H9 (cell line): ENCODE data around the gene OR8U1. TPM values are rescaled to one million over a fixed set of nuclear protein-coding genes. Genes with fewer than 3 reads are reported as not detected.

Experiments used
- DNase-seq: peaks from one replicate; pipeline ENCODE4 v3.0.0-alpha.2; 2017
- H2AFZ ChIP-seq: one replicate; pipeline ENCODE4 v1.6.1; 2013; ENCODE audit warnings: mild to moderate bottlenecking, low read length, control low read depth, moderate library complexity
- H2AK5ac ChIP-seq: 2 replicates; pipeline ENCODE4 v1.6.1; 2013; ENCODE audit warnings: low read length, control low read depth, mixed read lengths; ENCODE audit not compliant: insufficient read length
- H2BK120ac ChIP-seq: one replicate; pipeline ENCODE4 v1.6.1; 2013; ENCODE audit warnings: low read depth, mild to moderate bottlenecking, low read length, control low read depth, inconsistent platforms; ENCODE audit not compliant: poor library complexity, severe bottlenecking
- H2BK12ac ChIP-seq: 2 replicates; pipeline ENCODE4 v1.6.1; 2013; ENCODE audit warnings: low read length, control low read depth, mixed read lengths, low read depth; ENCODE audit not compliant: insufficient read length
- H2BK15ac ChIP-seq: 2 replicates; pipeline ENCODE4 v1.6.1; 2013; ENCODE audit warnings: low read depth, low read length, control low read depth
- H2BK20ac ChIP-seq: one replicate; pipeline ENCODE4 v1.6.1; 2013; ENCODE audit warnings: low read depth, mild to moderate bottlenecking, low read length, control low read depth, inconsistent platforms; ENCODE audit not compliant: poor library complexity, severe bottlenecking
- H2BK5ac ChIP-seq: 2 replicates; pipeline ENCODE4 v1.6.1; 2013; ENCODE audit warnings: low read length, control low read depth, mixed read lengths; ENCODE audit not compliant: insufficient read length
- H3K14ac ChIP-seq: 2 replicates; pipeline ENCODE4 v1.6.1; 2013; ENCODE audit warnings: low read length, control low read depth; ENCODE audit not compliant: insufficient read depth
- H3K18ac ChIP-seq: 2 replicates; pipeline ENCODE4 v1.6.1; 2013; ENCODE audit warnings: low read depth, mild to moderate bottlenecking, mixed read lengths, low read length, control low read depth; ENCODE audit not compliant: insufficient read length
- H3K23ac ChIP-seq: 2 replicates; pipeline ENCODE4 v1.6.1; 2013; ENCODE audit warnings: low read length, control low read depth, mixed read lengths, low read depth; ENCODE audit not compliant: insufficient read length
- H3K23me2 ChIP-seq: 2 replicates; pipeline ENCODE4 v1.6.1; 2013; ENCODE audit warnings: low read depth, mild to moderate bottlenecking, mixed read lengths, low read length, control low read depth; ENCODE audit not compliant: insufficient read length, poor library complexity, severe bottlenecking
- H3K27ac ChIP-seq: 2 replicates; pipeline ENCODE4 v1.5.1; 2013; ENCODE audit warnings: low read length, control low read depth, mixed read lengths, low read depth; ENCODE audit not compliant: insufficient read length
- H3K27me3 ChIP-seq: 2 replicates; pipeline ENCODE4 v1.6.1; 2013; ENCODE audit warnings: low read length, control low read depth, inconsistent platforms; ENCODE audit not compliant: insufficient read depth
- H3K4ac ChIP-seq: 2 replicates; pipeline ENCODE4 v1.6.1; 2013; ENCODE audit warnings: low read depth, mild to moderate bottlenecking, control low read depth, inconsistent platforms, low read length, moderate library complexity
- H3K4me1 ChIP-seq: 2 replicates; pipeline ENCODE4 v1.6.1; 2013; ENCODE audit warnings: low read length, control low read depth, inconsistent platforms; ENCODE audit not compliant: insufficient read depth
- H3K4me2 ChIP-seq: 2 replicates; pipeline ENCODE4 v1.6.1; 2013; ENCODE audit warnings: low read length, control low read depth, mixed read lengths; ENCODE audit not compliant: insufficient read length, insufficient read depth
- H3K56ac ChIP-seq: 2 replicates; pipeline ENCODE4 v1.6.1; 2013; ENCODE audit warnings: low read depth, mild to moderate bottlenecking, mixed read lengths, low read length, control low read depth; ENCODE audit not compliant: insufficient read length
- H3K79me1 ChIP-seq: 2 replicates; pipeline ENCODE4 v1.6.1; 2013; ENCODE audit warnings: low read depth, mild to moderate bottlenecking, moderate library complexity, low read length, control low read depth, inconsistent platforms; ENCODE audit not compliant: insufficient read depth, poor library complexity, severe bottlenecking
- H3K79me2 ChIP-seq: 2 replicates; pipeline ENCODE4 v1.6.1; 2013; ENCODE audit warnings: low read length, control low read depth, inconsistent platforms; ENCODE audit not compliant: insufficient read depth
- H3K9ac ChIP-seq: 2 replicates; pipeline ENCODE4 v1.6.1; 2013; ENCODE audit warnings: low read length, control low read depth, mixed read lengths; ENCODE audit not compliant: insufficient read length; ENCODE audit errors: extremely low read depth
- H3K9me3 ChIP-seq: one replicate; pipeline ENCODE4 v1.6.1; 2013; ENCODE audit warnings: low read depth, low read length, inconsistent platforms; ENCODE audit not compliant: control insufficient read depth
- H3T11ph ChIP-seq: one replicate; pipeline ENCODE4 v1.6.1; 2013; ENCODE audit warnings: mild to moderate bottlenecking, low read length, control low read depth, inconsistent platforms
- H4K20me1 ChIP-seq: one replicate; pipeline ENCODE4 v1.6.1; 2013; ENCODE audit not compliant: control insufficient read depth, insufficient read length, insufficient read depth
- H4K5ac ChIP-seq: 2 replicates; pipeline ENCODE4 v1.6.1; 2013; ENCODE audit warnings: low read depth, mild to moderate bottlenecking, mixed read lengths, low read length, control low read depth; ENCODE audit not compliant: insufficient read length
- H4K8ac ChIP-seq: replicated peaks from 2 replicates; pipeline ENCODE4 v1.6.1; 2013; ENCODE audit warnings: low read length, control low read depth, mixed read lengths, low read depth; ENCODE audit not compliant: insufficient read length
- H4K91ac ChIP-seq: 2 replicates; pipeline ENCODE4 v1.6.1; 2013; ENCODE audit warnings: low read depth, mild to moderate bottlenecking, moderate library complexity, mixed read lengths, low read length, control low read depth; ENCODE audit not compliant: insufficient read length
- H3K27ac Mint-ChIP-seq, 3 experiments: 2 replicates in 2 of 3; 3 replicates in 1 of 3; pipeline ENCODE4 v1.8.0; 2020 to 2021; ENCODE audit warnings: mixed read lengths in 3 of 3, mild to moderate bottlenecking in 1 of 3, moderate library complexity in 1 of 3
- H3K27me3 Mint-ChIP-seq: 2 replicates; pipeline ENCODE4 v1.8.0; 2021; ENCODE audit warnings: low read depth, mild to moderate bottlenecking, moderate library complexity, mixed read lengths
- H3K36me3 Mint-ChIP-seq, 3 experiments: 2 replicates in 2 of 3; 3 replicates in 1 of 3; pipeline ENCODE4 v1.8.0; 2020 to 2021; ENCODE audit warnings: low read depth in 3 of 3, mixed read lengths in 3 of 3; ENCODE audit not compliant: insufficient read depth in 1 of 3
- H3K4me1 Mint-ChIP-seq, 2 experiments: 2 replicates each; pipeline ENCODE4 v1.8.0; 2020; ENCODE audit warnings: mixed read lengths in 2 of 2
- H3K4me3 Mint-ChIP-seq, 2 experiments: 2 replicates in 1 of 2; 3 replicates in 1 of 2; pipeline ENCODE4 v1.8.0; 2020 to 2021; ENCODE audit warnings: mild to moderate bottlenecking in 2 of 2, mixed read lengths in 2 of 2, moderate library complexity in 1 of 2
- H3K9me3 Mint-ChIP-seq, 2 experiments: 2 replicates in 1 of 2; 3 replicates in 1 of 2; pipeline ENCODE4 v1.8.0; 2020; ENCODE audit warnings: mild to moderate bottlenecking in 2 of 2, mixed read lengths in 2 of 2, moderate library complexity in 1 of 2
- CTCF ChIP-seq: fragments of 200-600 bp; sonication (generic); conservative IDR thresholded peaks from 3 replicates; pipeline ENCODE4 v1.8.0; 2021; ENCODE audit warnings: antibody characterized with exemption, mild to moderate bottlenecking
- WGBS: extraction: QIAGEN DNeasy Blood & Tissue Kit; methylation state at CpG from one replicate; pipeline ENCODE4 v1.1.7; 2013; ENCODE audit warnings: missing lambda C conversion rate, low lambda C conversion rate, mixed read lengths; ENCODE audit not compliant: insufficient read length; ENCODE audit errors: extremely low coverage; 5-methylcytosine and 5-hydroxymethylcytosine counted together
- total RNA-seq: library from RNA; stranded (reverse); gene quantifications from 2 replicates; pipeline ENCODE4 v1.2.1, GENCODE V29; 2021

OR8U1 gene
- total RNA-seq, 1 experiment from 2014 or later, result not detected

- Histone ChIP-seq H3K4ac (no peak overlapping the region), H4K5ac (no peak overlapping the region), H4K20me1 (no peaks in the 10 kb centered on the region), H4K8ac (no peak overlapping the region), H2BK12ac (no peak overlapping the region), H3K23me2 (no peaks in the 10 kb centered on the region), H3K23ac (no peak overlapping the region), H2AFZ (no peak overlapping the region), H2BK120ac (no peak overlapping the region), H3K4me2 (no peak overlapping the region), H3K9ac (no peak overlapping the region), H2BK15ac (no peak overlapping the region), H4K91ac (no peak overlapping the region), H2BK20ac (no peak overlapping the region), H3K4me1 (no peaks in the 10 kb centered on the region), H3T11ph (no peak overlapping the region), H3K9me3 (no peaks in the 10 kb centered on the region), H3K79me1 (no peaks in the 10 kb centered on the region), H3K27ac (no peak overlapping the region), H3K56ac (no peak overlapping the region), H3K79me2 (no peaks in the 10 kb centered on the region), H3K18ac (peak overlapping the region; percentile 50), H3K27me3 (no peaks in the 10 kb centered on the region), H2AK5ac (no peak overlapping the region), H2BK5ac (no peak overlapping the region), H3K14ac (no peak overlapping the region)
- no CpG with 5 or more reads among the region's 34 CpGs for WGBS
- peaks cover 0 to 7% (median 0%) of the 10 kb centered on the region in 3 experiments; a peak in 3 of 7 replicates for H3K36me3 Mint-ChIP-seq
- H3K4me1 Mint-ChIP-seq, result peaks cover 3 to 4% of the 10 kb centered on the region in 2 experiments; a peak in 1 of 4 replicates
- H3K9me3 Mint-ChIP-seq, result peaks cover 5 to 10% of the 10 kb centered on the region in 2 experiments
- H3K4me3 Mint-ChIP-seq, result no peak overlapping the region
- H3K27ac Mint-ChIP-seq, result no peak overlapping the region
- H3K27me3 Mint-ChIP-seq, result no peaks in the 10 kb centered on the region
- TF ChIP-seq CTCF, result no peak
- DNase-seq, result peak; percentile 41
Measured at GRCh38 chr11:56331861-56332491, 43.4 kb upstream of the OR8U1 start.
